Upper lobe of left lung (tissue), 6 donors: ENCODE measurements around the gene COPS7A. TPM values are rescaled to one million over a fixed set of nuclear protein-coding genes. Genes with fewer than 3 reads are reported as not detected.

Experiments
- ATAC-seq, 2 donors: fragments of 200-7000 bp; cut with Tn5 transposase; one replicate each; pipeline ENCODE4 v1.9.1; 2022; ENCODE audit warnings: mild to moderate bottlenecking in 2 of 2, moderate library complexity in 2 of 2; ENCODE audit not compliant: low FRiP score in 2 of 2
- DNase-seq, 2 donors: peaks; one replicate each; pipeline ENCODE4 v3.0.0-alpha.2; 2019 to 2020
- H3K27ac ChIP-seq, 4 donors: fragments of 200-600 bp; sonication (generic); one replicate each; pipeline ENCODE4 v1.5.1; 2016 to 2019
- H3K27me3 ChIP-seq, 4 donors: fragments of 200-600 bp; sonication (generic); one replicate each; pipeline ENCODE4 v1.5.1; 2017 to 2019
- H3K36me3 ChIP-seq, 4 donors: fragments of 200-600 bp; sonication (generic); one replicate each; pipeline ENCODE4 v1.5.1; 2016 to 2019
- H3K4me1 ChIP-seq, 4 donors: fragments of 200-600 bp; sonication (generic); one replicate each; pipeline ENCODE4 v1.5.1; 2018 to 2019
- H3K4me3 ChIP-seq, 4 donors: fragments of 200-600 bp; sonication (generic); one replicate each; pipeline ENCODE4 v1.5.1; 2017 to 2019; ENCODE audit warnings: mild to moderate bottlenecking in 2 of 4, moderate library complexity in 1 of 4
- H3K9me3 ChIP-seq, 4 donors: fragments of 200-600 bp; sonication (generic); one replicate each; pipeline ENCODE4 v1.5.1; 2018 to 2019
- EP300 ChIP-seq, 4 donors: sonication (generic); formaldehyde crosslinking; IDR thresholded peaks; one replicate each; pipeline ENCODE4 v1.5.1; 2017; ENCODE audit warnings: antibody characterized with exemption in 4 of 4, control low read depth in 2 of 4
- POLR2A ChIP-seq, 4 donors: fragments of 450-650 bp; IDR thresholded peaks; one replicate each; pipeline ENCODE4 v1.5.1; 2016 to 2017; ENCODE audit warnings: antibody characterized with exemption in 4 of 4, mild to moderate bottlenecking in 2 of 4
- POLR2AphosphoS5 ChIP-seq, 2 donors: sonication (generic); formaldehyde crosslinking; IDR thresholded peaks; one replicate each; pipeline ENCODE4 v1.5.1; 2017; ENCODE audit warnings: antibody characterized with exemption in 2 of 2
- WGBS, 2 donors: methylation state at CpG; one replicate each; pipeline ENCODE4 v1.1.5; 2017 to 2018; 5-methylcytosine and 5-hydroxymethylcytosine counted together
- total RNA-seq, 6 donors: library from RNA; depleted of rRNA in 4 of 6; stranded (reverse); fragments of >200 nt in 4 of 6; gene quantifications; one replicate each; pipeline versions ENCODE4 v1.1.0 to v1.2.1, GENCODE V29; 2016 to 2021
- TF ChIP-seq, protein P1 (sequence below), 6 experiments: fragments of 450-650 bp in 4 of 6; fragments of 200-600 bp in 2 of 6; sonication (generic) in 2 of 6; IDR thresholded peaks; one replicate each; pipeline ENCODE4 v1.5.1; 2016 to 2019; ENCODE audit warnings: antibody characterized with exemption in 6 of 6
- donor health status: DM: no; HTN: no; CAD: no; lungs with moderate emphysema.
- donor health status: DM: no; HTN: yes; CAD: no; lungs with severe emphysema.

Gene COPS7A
- total RNA-seq, 6 donors from 2014 or later, result 36.9 to 70.2 (median 63.0) TPM

DNA sequence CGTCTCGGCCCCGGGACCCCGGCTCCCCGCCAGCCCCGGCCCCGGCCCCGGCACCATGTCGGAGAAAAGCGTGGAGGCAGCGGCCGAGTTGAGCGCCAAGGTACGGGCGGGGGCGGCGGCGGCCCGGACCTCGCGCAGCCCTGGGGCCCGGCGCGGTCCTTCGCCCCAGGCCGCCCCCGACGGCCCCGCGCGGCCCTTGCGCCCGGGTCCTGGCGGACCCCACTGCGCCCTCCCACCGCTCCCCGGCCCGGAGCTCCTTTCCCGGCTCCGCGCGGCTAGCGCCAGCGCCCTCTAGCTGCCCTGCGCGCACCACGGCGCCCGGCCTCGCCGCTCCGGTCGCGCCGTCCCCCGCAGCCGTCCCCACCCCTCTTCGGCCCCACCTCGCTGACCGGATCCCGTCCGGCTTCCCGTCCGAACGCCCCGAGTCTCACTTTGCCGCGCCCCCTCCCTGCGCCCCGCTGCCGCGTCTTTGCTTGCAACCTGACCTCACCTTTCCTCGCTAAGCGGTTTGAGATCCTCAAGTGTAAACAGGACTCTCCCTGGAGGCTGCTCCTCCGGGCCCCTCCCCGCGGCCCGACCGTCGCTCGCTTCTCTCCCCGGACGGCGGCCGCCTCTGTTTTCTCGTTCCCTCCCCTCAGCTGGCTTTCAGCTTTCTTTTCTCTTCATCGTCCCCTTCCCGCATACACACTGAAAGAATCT lies 43.0 kb downstream of the COPS7A start:
- peak; percentile 88 to 96 for DNase-seq
- H3K9me3 ChIP-seq, result no peaks in the 10 kb centered on the region
- H3K27ac ChIP-seq, result peak overlapping the region; percentile 85 to 99 (median 86)
- H3K4me1 ChIP-seq, result peaks cover 58 to 72% (median 63%) of the 10 kb centered on the region in 4 donors
- peaks cover 0 to 21% (median 19%) of the 10 kb centered on the region in 4 donors for H3K36me3 ChIP-seq
- peak overlapping the region; percentile 54 to 92 (median 72) for H3K4me3 ChIP-seq
- no peaks in the 10 kb centered on the region for H3K27me3 ChIP-seq
- TF ChIP-seq POLR2AphosphoS5 (IDR thresholded peaks at IDR 0.05) (peak; percentile 50 to 67), POLR2A (IDR thresholded peaks at IDR 0.05) (peak in 1 of 4 donors; percentile 7), EP300 (IDR thresholded peaks at IDR 0.05) (no peak)
- TF ChIP-seq, protein P1, sequence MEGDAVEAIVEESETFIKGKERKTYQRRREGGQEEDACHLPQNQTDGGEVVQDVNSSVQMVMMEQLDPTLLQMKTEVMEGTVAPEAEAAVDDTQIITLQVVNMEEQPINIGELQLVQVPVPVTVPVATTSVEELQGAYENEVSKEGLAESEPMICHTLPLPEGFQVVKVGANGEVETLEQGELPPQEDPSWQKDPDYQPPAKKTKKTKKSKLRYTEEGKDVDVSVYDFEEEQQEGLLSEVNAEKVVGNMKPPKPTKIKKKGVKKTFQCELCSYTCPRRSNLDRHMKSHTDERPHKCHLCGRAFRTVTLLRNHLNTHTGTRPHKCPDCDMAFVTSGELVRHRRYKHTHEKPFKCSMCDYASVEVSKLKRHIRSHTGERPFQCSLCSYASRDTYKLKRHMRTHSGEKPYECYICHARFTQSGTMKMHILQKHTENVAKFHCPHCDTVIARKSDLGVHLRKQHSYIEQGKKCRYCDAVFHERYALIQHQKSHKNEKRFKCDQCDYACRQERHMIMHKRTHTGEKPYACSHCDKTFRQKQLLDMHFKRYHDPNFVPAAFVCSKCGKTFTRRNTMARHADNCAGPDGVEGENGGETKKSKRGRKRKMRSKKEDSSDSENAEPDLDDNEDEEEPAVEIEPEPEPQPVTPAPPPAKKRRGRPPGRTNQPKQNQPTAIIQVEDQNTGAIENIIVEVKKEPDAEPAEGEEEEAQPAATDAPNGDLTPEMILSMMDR (IDR thresholded peaks at IDR 0.05), result peak; percentile 67 to 95 (median 92)
- ATAC-seq, result peak; percentile 77
- WGBS, 2 donors, result 0 to 1% methylated on average over 30 to 75 of the region's 88 CpGs

DNA sequence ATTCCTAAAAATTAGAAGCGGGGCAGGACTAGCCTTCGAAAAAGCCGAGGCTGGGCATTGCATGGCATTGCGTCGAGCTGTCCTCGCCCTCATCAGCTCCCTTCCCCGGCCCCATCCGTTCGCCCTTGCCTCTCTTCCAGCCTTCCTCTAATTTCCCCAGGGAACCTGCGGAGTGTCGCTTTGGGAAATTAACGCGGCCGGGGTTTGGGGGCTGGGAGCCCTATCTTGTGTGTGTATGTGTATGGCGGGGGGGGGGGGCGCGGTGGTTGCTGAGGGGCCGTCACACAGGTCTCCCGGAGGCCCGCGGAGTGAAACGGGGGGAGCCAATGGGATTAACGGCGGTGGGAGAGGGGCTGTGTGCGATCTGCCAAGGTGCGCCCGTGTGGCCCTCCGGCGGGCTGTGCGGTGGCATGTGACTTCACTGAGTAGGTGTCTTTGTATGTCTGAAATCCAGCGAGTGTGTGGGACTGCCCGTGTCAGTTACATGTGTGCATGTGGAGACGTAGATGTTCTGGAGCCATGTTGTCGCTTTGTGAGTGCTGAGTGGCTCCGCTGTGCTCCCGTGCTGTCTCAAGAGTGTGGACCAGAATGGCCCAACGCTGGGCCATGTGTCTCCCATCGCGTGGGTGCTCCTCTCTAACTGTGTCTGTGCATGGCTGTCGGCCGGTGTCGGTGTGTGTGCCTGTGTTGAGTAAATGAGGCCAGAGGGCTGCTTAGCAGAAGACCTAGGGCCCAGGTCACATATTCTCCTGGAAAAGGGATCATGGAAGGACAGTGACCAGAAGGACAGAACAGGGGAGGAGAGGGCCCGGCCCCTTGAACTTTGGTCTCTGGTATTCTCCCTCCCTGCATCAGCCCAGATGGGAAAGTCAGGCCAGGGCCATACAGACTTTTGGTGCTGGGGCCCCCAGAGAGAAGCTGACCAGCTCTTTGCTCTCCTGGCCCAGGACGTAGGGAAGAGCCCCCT lies 43.8 kb downstream of the COPS7A start:
- Histone ChIP-seq H3K27me3 (no peaks in the 10 kb centered on the region), H3K4me3 (peak overlapping the region; percentile 54 to 92 (median 72)), H3K4me1 (peaks cover 66 to 81% (median 72%) of the 10 kb centered on the region in 4 donors), H3K36me3 (peaks cover 0 to 21% (median 19%) of the 10 kb centered on the region in 4 donors), H3K9me3 (no peaks in the 10 kb centered on the region), H3K27ac (peak overlapping the region; percentile 85 to 99 (median 86))
- peak; percentile 40 to 76 for DNase-seq
- WGBS, 2 donors, result 14 to 22% methylated on average over 21 to 44 of the region's 44 CpGs
- no peak for TF ChIP-seq EP300 (IDR thresholded peaks at IDR 0.05)
- TF ChIP-seq, protein P1 (IDR thresholded peaks at IDR 0.05), result no peak
- no peak for TF ChIP-seq POLR2A (IDR thresholded peaks at IDR 0.05)
- no peak for TF ChIP-seq POLR2AphosphoS5 (IDR thresholded peaks at IDR 0.05)
- ATAC-seq, result no peak

DNA sequence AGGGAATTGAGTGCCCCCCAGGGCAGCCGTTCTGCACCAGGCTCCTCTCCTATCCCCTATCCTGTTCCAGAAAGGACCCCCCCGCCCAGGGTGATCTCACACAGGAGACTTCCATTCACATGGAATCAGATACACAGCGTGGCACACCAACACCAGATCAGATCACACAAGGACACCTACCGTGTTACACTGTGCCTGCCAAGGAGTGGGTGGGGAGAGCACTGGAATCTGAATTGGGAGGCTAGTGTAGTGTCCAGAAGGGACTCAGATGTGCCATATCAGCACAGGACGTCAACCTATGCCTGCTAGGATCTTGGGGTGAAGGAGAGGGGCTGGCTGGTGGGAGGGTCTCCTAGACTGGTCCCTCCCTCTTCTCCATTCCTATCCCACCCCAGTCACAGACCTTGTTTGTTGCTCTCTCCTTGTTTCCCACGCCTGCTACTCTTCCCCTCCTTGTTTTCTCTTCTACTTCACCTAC lies 44.6 kb downstream of the COPS7A start:
- TF ChIP-seq POLR2AphosphoS5 (IDR thresholded peaks at IDR 0.05), result no peak
- no peak for TF ChIP-seq POLR2A (IDR thresholded peaks at IDR 0.05)
- TF ChIP-seq EP300 (IDR thresholded peaks at IDR 0.05), result no peak
- TF ChIP-seq, protein P1 (IDR thresholded peaks at IDR 0.05), result no peak
- no peak for DNase-seq
- Histone ChIP-seq H3K27me3 (no peaks in the 10 kb centered on the region), H3K4me3 (peak overlapping the region; percentile 7 to 92 (median 57)), H3K36me3 (peaks cover 0 to 21% (median 19%) of the 10 kb centered on the region in 4 donors), H3K9me3 (no peaks in the 10 kb centered on the region), H3K27ac (peak overlapping the region in 3 of 4 donors; percentile 85 to 99 (median 86)), H3K4me1 (peaks cover 64 to 81% (median 70%) of the 10 kb centered on the region in 4 donors)
- 58 to 63% methylated on average over 3 to 6 of the region's 6 CpGs for WGBS, 2 donors
- ATAC-seq, result no peak

DNA sequence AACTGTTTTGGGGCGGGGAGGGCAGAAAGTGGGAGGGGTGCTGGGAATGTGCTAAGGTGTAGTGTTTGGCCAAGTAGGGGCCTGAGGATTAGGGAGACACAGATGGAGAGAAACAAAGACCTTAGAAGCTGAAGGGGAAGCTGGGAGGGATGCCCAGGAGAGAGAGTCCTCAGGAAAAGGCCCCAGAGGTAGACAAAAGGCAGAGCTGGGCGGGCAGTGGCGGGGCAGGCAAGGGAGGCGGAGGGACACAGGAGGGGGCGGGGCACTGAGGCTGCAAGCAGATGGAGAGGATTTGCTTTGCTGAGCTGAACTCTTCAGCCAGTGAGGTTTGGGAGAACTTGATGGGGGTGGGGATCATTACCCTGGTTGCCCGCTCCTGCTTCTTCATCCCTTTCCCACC lies 45.1 kb downstream of the COPS7A start:
- H3K27ac ChIP-seq, result peak overlapping the region in 3 of 4 donors; percentile 85 to 99 (median 86)
- no peaks in the 10 kb centered on the region for H3K9me3 ChIP-seq
- peaks cover 59 to 81% (median 65%) of the 10 kb centered on the region in 4 donors for H3K4me1 ChIP-seq
- WGBS, 2 donors, result 50 to 65% methylated on average over 6 of the region's 6 CpGs
- H3K27me3 ChIP-seq, result peaks cover 0 to 2% (median 0%) of the 10 kb centered on the region in 4 donors
- no peak for ATAC-seq
- peak overlapping the region in 3 of 4 donors; percentile 54 to 92 (median 60) for H3K4me3 ChIP-seq
- peaks cover 0 to 21% (median 19%) of the 10 kb centered on the region in 4 donors for H3K36me3 ChIP-seq
- no peak for TF ChIP-seq POLR2AphosphoS5 (IDR thresholded peaks at IDR 0.05)
- no peak for TF ChIP-seq EP300 (IDR thresholded peaks at IDR 0.05)
- TF ChIP-seq, protein P1 (IDR thresholded peaks at IDR 0.05), result no peak
- no peak for TF ChIP-seq POLR2A (IDR thresholded peaks at IDR 0.05)
- DNase-seq, result peak in 1 of 2 donors; percentile 53
